HG03565 (cell line): Measurements from ENCODE around the gene SMIM5.
"Not testable (repeated sequence)": the region's sequence is repeated elsewhere in the genome, so short reads cannot be mapped to it uniquely, and the experiment has no call there.

Experiments
- ATAC-seq: cut with Tn5 transposase; IDR thresholded peaks from one replicate; pipeline ENCODE4 v1.9.1; 2021; ENCODE audit warnings: mild to moderate bottlenecking, moderate library complexity; ENCODE audit not compliant: unreplicated experiment

The SMIM5 gene

GRCh38 chr17:75624021-75624420, 9.2 kb upstream of the SMIM5 start:
- ATAC-seq: no peak

- no peak for ATAC-seq
Measured at GRCh38 chr17:75624714-75625345, 8.4 kb upstream of the SMIM5 start.

DNA sequence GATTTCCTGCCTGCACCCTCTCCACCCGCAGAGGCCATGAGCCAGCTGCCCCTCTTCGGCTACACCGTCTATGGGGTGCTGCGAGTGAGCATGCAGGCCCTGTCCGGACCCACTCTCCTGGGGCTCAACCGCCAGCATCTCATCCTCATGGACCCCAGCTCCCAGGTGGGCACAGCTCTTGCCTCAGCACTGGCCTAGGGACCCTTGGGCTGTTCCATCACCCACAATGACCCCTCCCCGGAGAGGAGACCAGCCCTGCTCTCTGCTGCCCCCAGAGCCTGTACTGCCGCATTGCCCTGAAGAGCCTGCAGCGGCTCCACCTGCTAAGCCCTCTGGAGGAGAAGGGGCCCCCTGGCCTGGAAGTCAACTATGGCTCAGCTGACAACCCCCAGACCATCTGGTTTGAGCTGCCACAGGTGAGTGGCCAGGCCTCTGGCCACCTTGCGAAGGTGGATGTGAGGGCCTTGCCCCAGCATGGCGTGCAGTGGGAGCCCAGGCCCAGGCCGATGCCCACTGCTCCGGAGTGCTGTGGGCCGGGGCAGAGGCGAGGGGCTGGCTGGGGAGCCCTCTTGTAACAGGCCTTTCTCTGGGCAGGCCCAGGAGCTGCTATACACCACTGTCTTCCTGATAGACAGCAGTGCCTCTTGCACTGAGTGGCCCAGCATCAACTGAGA, 7.3 kb upstream of the SMIM5 start:
- ATAC-seq: no peak

- no peak for ATAC-seq
Measured at GRCh38 chr17:75626496-75627038, 6.7 kb upstream of the SMIM5 start.

- no peak for ATAC-seq
Measured at GRCh38 chr17:75627094-75627493, 6.1 kb upstream of the SMIM5 start.

DNA sequence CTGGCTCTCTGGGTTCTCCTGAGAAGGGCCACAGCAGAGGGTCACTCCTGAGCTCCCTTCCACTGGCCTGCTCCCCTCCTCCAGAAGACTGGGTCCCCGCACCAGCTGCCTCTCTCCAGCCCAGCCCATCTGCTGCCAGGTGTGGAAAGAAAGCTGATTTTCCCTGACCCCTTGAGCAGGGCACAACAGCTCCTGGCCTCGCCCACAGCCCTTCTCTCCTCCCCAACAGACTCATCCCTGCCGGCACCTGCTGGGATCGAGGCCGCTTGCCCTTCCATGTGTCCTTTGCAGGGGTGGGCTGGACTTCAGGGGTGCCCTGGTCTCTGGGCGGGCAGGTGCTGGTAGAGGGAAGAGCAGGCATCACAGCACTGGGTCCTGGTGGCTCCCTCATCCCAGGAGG, 4.8 kb upstream of the SMIM5 start:
- ATAC-seq: no peak

- no peak for ATAC-seq
Measured at GRCh38 chr17:75629157-75629556, 4.1 kb upstream of the SMIM5 start.

DNA sequence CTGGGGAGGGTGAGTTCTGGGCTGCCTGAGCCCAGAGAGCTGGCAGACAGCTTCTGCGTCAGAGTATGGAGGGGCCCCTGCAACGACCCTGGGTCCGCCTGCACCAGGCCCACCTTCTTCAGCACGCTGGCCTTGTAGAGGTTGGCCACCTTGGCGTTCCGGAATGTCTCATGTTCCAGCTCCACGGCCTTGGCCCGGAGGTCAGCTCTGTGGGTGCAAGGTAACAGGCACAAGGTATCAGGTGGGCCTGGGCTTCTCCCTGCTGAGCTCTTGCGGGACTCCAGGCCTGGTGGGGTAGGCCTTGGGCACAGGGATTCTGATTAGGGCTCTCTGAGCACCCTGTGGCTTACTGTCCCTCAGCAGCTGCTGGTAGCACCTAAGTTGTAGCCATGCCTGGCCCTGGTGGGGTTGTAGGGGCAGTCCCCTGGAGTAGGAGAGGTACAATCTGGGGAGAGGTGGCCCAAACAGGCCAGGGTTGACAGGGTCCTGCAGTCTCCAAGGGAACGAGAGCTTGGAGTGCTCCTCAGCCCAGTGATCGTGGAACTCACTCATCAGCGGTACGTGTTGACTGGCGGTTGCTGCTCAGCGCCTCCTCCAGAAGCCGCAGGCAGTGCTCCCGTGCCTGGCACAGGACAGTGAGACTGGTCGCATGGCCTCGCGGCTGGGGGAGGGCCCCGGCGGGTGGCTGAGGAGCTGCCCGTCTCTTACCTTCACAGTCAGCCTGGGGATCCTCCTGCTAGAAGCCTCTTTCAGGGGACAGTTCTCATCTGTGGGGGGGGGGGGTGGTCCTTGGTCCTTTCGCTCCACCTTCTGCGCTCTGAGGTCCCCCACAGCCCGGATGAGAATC, 2.9 kb upstream of the SMIM5 start:
- ATAC-seq: no peak

GRCh38 chr17:75631353-75631752, 1.9 kb upstream of the SMIM5 start:
- ATAC-seq: no peak

DNA sequence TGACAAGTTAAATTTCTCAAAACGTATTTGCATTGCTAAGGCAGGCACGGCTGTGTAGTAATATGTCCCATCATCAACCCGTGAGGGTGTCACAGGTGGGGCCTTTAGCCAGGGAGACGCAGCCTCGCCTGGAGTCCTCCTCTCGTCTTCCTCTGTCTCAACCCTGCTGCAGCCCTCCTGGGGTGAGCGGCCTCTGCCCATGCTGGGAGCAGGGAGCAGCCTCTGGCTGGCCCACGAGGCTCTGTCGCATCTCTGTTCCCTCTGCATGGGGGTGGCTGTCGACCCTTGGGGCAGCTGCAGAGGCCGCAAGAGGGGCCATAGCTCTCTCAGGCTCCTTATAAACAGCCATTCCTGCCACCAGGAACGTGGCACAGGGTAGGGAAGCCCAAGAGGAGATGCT, 806 bp upstream of the SMIM5 start:
- ATAC-seq: no peak

DNA sequence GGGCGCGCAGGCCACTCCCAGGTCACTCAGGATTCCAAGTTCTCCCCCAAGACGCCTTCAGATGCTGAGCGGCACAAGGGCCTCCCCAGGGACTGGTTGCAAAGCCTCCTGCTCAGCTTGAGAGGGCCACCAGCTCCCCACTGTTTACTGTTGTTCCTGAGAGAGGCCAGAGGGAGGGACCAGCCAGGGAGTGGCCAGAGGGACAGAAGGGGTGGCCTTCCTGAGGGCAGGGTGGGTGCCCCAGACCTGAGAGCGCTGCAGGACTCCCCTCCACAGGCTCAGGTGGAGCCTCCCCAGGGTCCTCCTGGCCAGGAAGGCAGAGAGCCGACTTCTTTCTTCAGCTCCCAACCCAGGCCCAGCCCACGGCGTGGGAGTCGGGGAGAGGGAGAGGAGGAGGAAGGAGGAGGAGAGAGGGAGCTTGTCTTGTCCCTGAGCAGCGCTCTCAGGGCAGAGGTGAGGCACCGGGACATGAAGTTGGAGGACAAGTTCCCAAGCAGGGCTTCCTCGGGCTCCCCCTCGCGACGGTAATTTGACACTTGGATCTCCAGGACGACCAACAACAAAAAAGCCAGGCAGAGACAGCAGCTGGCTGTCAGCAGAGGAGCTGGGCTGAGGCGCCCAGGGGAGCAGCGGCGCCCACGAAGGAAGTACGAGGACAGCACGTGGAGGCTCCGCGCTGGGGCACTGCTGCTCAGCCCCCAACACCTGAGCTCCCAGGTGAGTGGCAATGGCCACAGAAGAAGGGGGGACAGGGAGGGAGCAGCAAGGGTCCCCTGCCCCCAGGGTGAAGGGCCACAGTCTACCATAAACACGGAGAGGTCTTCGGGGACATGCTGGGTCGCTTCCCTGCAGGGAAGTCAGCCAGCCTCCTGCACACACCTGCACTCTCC, 497 bp downstream of the SMIM5 start:
- no peak for ATAC-seq

GRCh38 chr17:75634376-75634740, 1.1 kb downstream of the SMIM5 start:
- ATAC-seq: no peak

- no peak for ATAC-seq
Measured at GRCh38 chr17:75634754-75635609, 1.7 kb downstream of the SMIM5 start.

DNA sequence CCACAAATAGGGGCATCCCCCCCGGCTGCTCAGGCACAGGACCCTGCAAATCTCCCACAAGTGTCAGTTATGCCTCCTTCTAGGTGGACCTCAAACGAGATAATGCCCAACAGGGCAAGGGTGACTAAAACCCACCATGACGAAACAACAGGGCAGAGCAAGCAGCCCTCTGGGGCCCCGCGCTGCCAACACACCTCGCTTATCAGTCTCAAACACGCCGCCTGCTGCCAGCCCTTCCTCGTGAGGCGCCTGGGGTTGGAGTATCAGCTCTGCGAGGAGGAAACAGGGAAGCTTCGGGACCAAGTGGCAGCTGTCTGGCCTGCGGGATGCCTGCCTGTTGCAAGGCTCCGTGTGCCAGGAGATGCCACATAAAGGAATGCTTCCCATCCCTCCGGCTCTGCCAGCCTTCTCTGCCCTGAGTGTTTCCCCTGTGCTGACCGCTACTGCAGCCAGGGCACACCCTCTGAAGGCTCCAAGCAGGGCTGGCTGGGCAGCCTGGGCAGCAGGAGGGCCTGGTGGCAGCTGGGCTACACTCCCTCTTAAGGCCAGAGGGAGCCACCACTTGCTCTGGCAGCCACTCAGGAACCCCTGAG, 2.5 kb downstream of the SMIM5 start:
- no peak for ATAC-seq

DNA sequence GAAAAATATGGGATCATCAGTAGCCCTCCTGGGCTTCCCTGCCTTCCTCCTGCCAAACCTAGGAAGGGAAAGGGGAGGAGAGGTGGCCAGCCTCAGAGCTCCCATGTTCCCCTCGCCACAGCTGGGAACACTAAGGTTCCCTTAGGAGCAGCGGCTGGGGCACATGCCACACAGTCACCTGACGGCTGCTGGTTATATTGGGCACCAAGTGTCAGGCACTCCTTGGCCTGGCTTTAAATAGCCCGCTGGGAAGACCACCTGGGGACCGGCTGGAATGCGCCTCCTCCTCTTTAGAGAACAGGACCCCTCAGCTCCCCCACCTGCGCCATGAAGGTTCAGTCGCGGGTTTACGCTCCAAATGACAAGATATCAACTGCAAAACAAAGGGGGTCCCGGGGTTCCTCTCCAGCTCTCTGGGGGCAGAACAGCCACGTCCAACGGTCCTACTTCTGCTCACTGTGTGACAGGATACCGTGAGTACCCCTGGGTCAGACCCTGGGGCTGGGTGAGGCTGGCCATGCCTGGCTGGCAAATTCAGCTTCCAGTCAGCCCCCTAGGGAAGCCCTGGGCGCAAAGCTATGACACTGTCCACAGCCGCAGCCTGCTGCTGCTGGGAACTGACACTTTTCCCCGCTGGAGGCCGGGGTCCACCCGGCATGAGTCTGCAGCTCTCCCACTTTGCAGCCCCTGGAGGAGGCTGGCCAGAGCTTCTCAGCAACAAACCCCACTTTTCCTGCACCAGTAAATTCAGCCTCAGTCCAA, 3.3 kb downstream of the SMIM5 start:
- no peak for ATAC-seq

GRCh38 chr17:75637143-75637538, 3.9 kb downstream of the SMIM5 start:
- ATAC-seq: no peak

DNA sequence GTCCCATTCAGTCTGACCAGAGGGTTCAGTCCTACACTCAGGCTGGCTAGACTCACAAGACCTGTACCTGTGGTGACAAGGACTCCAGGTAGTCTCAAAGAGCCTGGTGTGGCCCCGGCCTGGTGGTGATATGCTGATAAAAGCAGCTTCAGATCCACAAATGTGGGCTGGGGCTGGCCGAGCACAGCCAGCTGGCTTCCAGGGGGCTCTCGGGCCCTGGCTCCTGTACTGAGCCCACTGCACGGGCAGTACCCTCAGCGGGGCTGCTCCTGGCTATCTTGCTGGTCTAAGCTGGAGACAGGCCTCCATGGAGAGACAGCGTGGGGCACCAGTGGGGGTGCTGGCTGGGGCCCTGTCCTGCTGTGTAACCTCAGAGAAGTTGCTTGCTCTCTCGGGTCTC, 4.3 kb downstream of the SMIM5 start:
- no peak for ATAC-seq

- not testable (repeated sequence) for ATAC-seq
Measured at GRCh38 chr17:75638039-75638438, 4.8 kb downstream of the SMIM5 start.

DNA sequence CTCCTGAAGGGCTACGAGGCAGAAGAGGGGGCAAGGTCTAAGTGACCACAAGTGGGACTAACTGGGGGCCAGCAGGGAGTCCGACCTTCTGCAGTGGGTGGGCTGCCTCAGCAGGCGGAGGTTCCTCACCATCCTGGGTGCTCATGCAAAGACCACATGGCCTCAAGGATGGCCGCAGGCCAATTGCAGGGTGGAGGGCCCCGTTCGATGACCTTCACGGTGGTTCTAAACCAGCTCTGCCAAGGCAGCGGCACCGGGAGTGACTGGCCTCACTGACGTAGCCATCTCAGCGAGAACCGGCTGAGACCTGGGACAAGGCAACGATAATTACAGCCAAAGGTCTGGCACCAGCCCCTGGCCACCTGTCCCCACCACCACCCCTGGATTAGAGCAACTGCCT, 5.7 kb downstream of the SMIM5 start:
- ATAC-seq: no peak
